Mucosa of gallbladder (tissue), 1 donor: ENCODE measurements around the gene NECAB3. TPM values are rescaled to one million over a fixed set of nuclear protein-coding genes. Genes with fewer than 3 reads are reported as not detected.
"Not testable (repeated sequence)": the region's sequence is repeated elsewhere in the genome, so short reads cannot be mapped to it uniquely, and the experiment has no call there.

Experiments used
- DNase-seq: peaks from one replicate; pipeline ENCODE4 v3.0.0-alpha.2; 2020; ENCODE audit warnings: low spot score
- total RNA-seq: library from RNA; stranded (reverse); gene quantifications from one replicate; pipeline ENCODE4 v1.2.1, GENCODE V29; 2021
- donor health status: DM: no; HTN: no; CAD: no.

The NECAB3 gene
- total RNA-seq, 1 donor from 2014 or later: 37.3 TPM

DNA sequence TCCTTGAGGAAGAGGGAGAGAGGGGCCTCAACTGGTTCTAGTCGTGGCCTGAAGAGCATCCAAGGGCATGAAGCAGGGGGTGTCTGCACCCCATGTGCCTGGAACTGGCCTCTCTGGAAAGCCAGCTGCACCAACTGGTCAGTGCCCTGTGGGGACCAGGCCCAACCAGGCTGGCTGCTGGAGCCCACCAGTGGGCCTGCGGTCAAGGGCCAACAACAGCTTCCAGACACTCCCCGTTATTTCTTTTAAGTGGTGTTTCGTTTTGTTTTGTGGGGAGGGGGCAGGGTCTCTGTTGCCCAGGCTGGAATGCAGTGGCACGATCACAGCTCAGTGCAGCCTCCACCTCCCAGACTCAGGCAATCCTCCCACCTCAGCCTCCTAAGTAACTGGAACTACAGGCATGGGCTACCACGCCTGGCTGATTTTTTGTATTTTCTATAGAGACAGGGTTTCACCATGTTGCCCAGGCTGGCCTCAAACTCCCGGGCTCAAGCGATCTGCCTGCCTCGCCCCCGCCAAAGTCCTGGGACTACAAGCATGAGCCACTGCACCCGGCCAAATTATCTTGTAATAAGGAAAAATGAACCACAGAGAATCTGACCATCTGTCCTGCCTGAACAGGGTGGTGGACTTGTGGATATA is 24.0 kb downstream of the NECAB3 start:
- no peak for DNase-seq

DNA sequence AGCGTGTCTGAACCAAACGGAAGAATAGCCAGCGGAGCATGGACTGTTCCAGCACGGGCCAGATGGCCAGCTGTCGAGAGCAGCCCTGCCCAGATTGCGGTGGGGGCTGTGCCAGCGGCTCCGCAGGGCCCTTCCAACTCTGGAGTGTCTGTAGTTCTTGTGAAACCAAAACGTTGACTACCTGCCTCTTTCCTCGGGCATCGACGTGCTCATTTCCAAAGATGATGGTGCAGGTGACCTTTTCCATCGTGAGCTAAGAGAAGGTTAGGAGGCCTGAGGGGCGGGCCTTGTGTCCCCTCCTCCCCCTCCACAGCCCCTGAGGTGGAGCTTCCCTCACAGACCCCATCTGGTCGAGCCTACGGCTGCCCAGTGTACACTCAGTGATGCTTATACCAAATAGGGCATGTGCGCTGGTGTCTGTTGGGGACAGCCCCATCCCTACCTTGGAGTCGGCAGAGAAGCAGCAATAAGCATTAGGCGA is 25.0 kb downstream of the NECAB3 start:
- DNase-seq: no peak

DNA sequence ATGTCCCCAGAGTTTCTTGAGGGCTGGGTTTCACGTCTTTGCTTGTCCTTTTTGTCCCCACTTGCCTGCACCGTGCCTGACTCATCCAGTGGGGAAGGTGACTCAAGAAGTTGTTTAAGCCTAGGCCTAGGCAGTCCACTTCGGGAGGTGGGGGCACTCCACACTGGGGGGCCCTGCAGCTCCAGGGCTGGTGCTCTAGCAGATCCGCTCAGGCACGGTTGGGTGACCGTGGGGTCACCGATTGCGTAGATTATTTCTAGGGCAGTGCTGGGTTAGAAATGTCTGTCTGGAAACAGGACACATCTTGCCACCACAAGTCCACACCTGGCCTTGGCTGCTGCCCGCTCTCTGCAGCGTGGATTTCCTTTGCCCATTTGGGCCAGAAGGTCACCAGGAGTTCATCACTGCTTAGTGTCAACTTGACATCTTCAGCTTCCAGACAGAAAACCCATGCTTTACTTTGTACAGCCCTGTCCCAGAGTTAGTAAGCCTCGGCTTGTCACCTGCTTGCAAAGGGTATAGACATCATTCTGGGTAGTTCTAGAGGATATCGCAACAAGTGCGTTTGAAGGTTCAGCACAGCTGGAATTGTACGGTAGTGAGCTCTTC is 25.7 kb downstream of the NECAB3 start:
- no peak for DNase-seq

DNA sequence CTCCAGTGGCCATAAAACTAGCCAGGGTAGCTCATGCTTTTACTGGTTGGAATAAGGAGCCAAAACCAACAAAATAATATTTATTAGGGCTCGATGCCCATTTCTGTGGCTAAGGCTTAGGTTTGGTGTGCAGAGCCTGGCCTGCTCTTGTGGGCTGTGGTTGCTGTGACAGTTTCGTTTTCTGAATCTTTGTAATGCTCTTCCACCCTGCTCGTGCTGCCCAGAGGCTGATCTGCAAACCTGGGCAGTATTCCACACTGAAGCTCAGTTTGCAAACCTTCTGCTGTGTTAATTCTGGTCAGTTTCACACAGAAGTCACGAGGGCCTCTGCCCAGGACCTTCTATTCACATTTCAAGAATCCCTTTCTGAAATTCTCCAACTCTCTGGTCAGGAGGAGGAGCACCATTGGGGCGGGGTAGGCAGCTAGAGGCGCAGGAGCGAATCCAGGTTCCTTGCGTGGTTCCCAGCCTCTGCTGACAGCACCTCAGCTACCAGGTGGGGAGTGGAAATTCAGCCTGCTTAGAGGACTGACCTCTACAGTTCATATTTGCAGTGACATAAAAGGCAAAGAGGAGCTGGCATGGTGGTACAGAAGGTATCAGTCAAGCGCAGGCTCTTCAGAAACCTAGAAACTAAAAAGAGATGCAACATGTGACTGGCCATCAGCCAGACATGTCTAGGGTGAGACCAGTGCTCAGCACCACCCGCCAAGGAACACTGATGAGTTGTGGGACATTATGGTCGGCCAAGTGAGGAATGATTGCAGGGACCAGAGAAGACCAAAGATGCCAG is 26.4 kb downstream of the NECAB3 start:
- no peak for DNase-seq

DNA sequence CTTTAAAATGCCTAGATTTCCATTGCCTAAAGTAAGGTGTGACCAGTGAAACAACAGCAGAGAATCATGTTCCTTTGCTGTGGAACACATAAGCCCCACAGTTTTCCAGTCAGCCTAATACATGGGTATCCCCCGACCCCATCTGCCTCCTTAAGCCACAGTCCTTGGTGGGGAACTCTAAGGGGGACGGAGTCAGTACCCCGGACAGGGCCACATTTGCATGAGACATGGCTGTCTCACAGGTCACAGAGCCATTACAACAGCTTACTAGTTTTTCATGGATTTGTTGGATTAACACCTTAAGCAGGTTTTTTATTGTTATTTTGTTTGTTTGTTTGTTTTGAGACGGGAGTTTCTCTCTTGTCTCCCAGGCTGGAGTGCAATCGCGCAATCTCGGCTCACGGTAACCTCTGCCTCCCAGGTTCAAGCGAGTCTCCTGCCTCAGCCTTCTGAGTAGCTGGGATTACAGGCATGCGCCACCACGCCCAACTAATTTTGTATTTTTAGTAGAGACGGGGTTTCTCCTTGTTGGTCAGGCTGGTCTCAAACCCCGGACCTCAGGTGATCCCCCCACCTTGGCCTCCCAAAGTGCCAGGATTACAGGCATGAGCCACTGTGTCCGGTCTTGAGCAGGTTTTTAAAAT is 27.1 kb downstream of the NECAB3 start:
- DNase-seq: not testable (repeated sequence)

DNA sequence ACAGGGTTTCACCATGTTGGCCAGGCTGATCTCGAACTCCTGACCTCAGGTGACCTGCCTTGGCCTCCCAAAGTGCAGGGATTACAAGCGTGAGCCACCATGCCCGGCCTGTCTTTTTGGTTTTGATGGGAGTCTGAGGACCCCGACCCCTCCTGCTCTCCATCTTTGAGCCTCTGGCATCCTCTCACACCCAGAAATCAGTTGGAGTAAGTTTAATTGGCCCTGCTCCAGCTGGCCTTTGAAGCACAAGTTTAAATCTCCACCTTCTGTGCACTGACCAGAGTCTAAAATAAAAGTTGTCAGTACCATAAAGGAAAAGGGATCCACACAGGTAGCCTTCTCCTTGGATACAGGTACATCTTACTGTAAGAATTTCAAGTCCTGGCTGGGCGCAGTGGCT is 28.0 kb downstream of the NECAB3 start:
- no peak for DNase-seq

DNA sequence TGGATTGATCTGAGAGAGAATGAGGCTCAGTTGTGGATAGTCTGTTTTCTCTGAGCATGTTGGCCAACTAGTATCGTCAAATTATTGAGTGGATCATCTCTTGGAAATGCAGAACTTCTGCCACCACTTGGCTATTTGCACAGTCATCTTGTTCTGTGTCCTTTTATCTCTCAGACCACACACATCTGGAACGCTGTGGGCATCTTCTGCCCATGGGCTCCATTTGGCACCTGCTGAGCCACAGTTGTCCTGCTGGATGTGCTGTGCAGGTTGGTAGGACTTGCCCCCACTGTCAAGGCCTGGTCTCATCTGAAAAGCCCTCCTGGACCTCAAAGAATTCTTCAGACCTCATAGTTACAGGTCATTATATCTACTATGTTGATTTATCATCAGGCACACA is 28.8 kb downstream of the NECAB3 start:
- DNase-seq: no peak

DNA sequence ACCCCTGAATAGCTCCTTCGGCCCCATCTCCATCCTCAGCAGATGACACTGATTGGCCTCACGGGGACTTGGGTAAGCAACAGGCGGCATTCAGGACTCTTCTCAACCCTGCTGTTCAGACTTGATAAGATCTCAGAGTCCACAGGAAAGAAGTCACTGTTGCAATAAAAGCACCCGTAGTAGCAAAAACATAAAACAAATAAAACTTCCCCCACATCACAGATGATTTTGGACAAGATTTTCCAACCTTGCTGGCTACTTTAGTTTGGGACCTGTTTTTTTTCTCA is 29.2 kb downstream of the NECAB3 start:
- no peak for DNase-seq

DNA sequence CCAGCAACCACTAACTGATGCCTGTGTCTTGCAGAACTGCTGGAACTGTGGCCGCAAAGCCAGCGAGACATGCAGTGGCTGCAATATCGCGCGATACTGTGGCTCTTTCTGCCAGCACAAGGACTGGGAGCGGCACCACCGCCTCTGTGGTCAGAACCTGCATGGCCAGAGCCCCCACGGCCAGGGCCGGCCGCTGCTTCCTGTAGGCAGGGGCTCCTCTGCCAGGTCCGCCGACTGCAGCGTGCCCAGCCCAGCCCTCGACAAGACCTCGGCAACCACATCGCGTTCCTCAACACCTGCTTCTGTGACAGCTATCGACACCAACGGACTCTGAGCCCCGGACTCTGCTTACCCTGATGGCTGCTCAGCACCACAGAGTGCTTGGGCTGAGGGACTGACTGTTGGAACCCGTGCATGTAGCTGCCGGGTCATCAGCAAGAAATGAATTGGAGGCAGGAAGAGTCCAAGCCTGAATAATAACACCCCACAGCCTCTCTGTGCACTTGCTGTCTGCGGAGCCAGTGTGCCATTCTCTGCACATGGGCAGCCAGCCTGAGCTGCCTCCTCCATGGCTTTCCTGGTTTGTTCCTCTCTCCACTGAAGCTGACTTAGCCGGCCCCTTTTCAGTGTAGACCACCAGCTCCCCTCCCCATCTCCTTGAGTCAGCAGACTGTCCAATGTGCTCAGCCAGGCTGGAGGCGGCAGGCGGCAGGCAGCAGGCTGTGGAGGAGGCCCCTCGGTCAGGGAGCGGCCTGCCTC is 29.7 kb downstream of the NECAB3 start:
- DNase-seq: no peak

DNA sequence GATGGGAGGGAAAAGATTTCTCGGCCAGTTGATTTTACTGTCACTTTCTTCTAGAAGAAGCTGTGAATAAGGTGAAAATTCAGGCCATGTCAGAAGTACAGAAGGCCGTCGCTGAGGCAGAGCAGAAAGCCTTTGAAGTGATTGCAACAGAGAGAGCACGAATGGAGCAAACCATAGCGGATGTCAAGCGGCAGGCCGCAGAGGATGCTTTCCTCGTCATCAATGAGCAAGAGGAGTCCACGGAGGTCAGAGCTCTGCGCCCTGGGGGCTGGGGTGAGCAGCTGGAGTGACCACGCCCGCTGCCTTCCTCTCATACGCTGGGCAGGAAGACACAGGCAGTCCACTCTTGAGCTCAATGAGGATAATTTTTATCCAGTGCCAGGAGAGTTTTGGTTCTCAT is 33.9 kb downstream of the NECAB3 start:
- no peak for DNase-seq

DNA sequence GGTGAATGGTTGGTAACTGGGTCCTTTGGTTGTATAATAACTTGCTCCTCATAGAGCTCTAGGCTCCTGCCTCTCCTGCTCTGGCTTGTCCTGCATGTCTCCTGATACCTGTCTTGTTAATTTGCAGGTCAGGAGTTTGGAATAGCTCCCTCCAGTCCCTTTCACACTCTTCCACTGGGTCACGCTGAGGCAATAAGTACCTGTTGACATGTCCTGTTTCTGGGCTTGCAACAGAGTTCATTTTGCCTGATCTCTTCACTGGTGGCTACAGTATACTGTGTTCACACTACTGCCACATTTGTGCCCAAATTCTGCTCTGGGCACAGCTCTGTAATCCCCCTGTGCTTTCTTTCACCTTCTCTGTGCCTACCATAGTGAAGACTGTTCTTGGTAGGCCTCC is 37.5 kb downstream of the NECAB3 start:
- DNase-seq: no peak

DNA sequence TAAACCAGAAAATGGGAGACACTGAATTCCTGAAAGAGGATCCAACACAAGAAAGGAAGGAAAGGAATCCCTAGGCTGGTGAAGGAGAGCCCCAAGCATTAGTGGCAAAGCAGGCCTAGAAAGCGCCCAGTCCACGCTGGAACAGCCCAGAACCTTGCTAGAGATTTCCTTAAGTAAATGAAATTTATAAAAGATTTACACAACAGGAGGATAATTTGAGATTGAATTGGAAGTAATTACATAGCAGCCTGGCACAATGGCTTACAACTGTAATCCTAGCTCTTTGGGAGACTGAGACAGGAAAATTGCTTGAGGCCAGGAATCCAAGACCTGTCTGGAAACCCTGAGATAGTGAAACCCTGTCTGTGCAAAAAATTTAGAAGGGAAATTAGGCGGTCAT is 38.9 kb downstream of the NECAB3 start:
- no peak for DNase-seq

DNA sequence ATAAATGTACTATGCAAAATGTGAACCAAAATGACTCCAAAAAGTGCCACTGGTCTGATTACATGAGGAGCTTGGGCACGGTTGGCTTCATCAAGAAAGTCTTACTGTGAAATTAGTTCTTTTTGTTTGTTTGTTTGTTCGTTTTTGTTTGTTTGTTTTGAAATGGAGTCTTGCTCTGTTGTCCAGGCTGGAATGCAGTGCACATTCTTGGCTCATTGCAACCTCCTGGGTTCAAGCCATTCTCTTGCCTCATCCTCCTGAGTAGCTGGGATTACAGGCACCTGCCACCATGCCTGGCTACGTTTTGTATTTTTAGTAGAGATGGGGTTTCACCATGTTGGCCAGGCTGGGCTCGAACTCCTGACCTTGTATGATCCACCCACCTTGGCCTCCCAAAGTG is 42.3 kb downstream of the NECAB3 start:
- not testable (repeated sequence) for DNase-seq

DNA sequence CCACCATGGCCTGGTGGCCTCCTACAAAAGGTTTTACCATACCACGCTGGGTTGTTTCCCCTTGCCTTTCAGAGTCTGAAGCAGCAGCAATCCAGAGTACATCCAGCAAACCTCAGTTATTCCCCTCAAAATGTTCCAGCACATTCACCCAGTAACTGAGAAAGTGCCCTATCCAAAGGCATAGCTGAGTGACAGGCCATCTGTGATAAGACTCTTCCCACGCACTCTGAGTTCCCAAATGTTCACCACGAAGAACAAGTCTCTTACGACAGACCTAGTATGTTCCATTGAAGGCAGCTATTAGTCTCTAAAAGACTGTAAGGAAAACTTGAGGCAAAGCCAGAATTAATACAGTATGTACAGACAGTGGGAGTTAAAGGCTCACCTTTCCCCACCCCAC is 43.7 kb downstream of the NECAB3 start:
- no peak for DNase-seq

DNA sequence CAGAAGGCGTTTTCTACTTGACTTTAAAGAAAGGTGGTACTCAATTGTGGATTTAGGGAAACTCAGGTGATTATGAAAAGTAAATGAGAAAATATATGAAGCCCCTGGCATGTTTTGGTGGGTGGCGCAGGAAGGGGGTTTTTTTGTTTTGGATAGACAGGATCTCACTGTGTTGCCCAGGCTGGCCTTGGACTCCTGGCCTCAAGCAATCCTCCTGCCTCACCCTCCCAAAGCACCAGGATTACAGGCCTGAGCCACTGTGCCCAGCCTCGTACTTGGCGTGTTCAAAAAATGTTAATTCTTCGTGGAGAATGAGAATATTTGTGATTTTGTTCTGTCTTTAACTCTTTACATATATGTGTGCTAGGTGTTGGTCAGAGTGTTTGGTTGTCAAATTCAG is 44.2 kb downstream of the NECAB3 start:
- no peak for DNase-seq

DNA sequence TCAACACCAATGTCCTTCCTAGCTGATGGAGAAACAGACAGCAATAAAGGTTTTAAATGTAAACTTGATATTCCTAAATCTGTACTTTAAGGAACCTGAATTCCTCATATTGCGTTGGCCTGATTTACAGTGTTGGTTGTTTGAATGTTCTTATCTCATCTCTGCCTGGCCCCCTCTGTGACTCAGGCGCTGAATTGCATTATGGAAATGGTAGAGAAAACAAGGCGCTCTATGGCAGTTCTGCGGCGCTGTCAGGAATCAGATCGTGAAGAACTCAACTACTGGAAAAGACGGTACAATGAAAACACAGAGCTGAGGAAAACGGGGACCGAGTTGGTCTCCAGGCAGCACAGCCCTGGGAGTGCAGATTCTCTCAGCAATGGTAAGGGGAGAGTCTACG is 44.7 kb downstream of the NECAB3 start:
- no peak for DNase-seq

DNA sequence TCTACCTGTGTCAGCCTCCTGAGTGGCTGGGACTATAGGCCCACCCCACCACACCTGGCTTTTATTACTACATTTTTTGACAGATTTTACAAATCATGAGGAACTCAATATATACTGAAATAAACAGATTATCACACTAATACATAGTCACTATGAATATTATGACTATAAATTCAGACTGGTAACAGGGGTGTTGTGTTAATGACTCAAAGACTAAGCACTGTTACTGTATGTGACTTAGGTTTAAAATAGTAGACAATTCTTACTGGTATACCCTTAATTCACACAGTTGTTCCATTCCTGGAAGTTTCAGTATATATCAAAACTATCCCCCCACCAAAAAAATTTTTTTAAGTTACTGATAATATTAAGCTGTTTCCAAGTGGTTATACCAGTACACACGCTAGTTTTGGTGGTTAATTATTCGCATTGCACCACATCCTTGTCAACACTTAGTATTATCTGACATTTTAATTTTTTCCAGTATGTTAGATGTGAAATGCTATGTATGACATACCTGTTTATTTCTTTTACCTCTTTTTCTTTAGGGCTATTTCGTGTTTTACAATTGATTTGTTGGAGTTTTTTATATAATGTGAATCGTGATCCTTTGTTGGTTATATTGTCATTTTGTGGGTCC is 46.5 kb downstream of the NECAB3 start:
- no peak for DNase-seq

DNA sequence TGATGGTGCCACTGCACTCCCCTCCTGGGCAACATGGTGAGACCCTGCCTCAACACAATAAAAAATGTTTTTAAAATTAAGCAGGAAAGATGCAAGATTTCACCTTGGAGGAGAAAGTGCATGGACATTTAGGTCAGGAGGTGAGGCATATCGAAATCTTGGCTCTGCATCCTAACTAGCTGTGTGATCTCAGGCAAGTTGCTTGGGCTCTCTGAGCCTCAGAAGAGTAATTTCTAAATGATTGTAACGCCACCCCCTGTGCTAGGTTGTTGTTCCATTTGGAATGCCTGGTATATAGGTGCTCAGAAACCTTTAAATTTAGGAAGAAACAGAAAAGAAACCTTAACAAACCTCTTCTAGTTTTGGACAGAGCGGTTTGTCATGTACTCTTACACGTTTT is 48.0 kb downstream of the NECAB3 start:
- no peak for DNase-seq

DNA sequence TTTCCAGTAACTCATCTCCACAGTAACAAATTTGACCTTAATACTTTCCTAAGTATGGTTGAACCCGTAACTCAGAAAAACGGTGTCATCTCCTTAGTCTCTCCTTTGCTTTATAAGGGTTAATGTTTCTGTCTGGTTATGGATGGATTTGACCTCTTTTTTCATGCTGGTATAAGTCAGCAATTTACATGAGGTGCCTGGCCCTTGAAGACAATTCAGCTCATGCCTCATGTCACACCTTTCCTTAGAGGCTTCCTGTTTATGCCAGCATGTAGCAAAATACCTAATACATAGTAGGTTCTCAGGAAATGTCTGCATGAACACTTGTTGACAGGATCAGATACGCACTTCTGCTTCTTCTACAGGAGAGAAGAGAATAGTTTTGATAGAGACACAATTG is 49.8 kb downstream of the NECAB3 start:
- no peak for DNase-seq

DNA sequence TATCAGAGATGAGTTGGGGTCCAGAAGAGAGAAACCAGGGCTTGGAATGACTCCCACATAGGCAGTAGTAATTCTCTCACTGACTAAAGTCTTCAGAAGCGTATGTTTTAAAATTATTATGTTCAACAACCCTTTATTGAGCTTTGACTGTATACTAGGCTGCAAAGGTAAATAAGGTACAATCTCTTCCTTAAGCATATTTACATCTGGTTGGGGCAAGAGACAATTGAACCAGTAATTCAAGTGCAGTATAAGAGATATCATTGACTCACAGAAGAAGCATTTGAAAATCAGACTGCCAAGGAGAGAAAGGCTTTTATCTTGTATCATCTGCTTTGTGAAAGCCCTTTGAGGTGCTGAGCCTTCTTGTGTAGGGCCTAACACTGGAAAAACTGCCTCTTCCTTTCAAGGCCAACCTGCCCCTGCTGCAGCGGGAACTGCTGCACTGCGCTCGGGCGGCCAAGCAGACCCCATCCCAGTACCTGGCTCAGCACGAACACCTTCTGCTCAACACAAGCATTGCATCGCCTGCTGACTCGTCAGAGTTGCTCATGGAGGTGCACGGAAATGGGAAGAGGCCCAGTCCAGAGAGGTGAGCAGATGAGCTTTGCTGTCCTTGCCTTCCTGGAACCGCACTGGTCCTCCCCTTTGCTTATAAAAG is 51.4 kb downstream of the NECAB3 start:
- DNase-seq: no peak
